ENCODE results near the gene ZNF609.
"Not testable (repeated sequence)": the region's sequence is repeated elsewhere in the genome, so short reads cannot be mapped to it uniquely, and the experiment has no call there.

The ZNF609 gene

GRCh38 chr15:64596701-64597476 lies 136.5 kb downstream of the ZNF609 start:
- no peak for TF ChIP-seq CTCF (IDR thresholded peaks at IDR 0.05; ENCODE audit: low read depth, low read length)
- peak; percentile 20 for DNase-seq (ENCODE audit: extremely low read depth, low read depth)

- DNase-seq (ENCODE audit: extremely low read depth, low read depth): no peak
- TF ChIP-seq CTCF (IDR thresholded peaks at IDR 0.05; ENCODE audit: low read depth, low read length): no peak
Measured at GRCh38 chr15:64597477-64597822, 137.1 kb downstream of the ZNF609 start.

GRCh38 chr15:64599226-64599625 lies 138.8 kb downstream of the ZNF609 start:
- no peak for TF ChIP-seq CTCF (IDR thresholded peaks at IDR 0.05; ENCODE audit: low read depth, low read length)
- no peak for DNase-seq (ENCODE audit: extremely low read depth, low read depth)

GRCh38 chr15:64599716-64600115 lies 139.3 kb downstream of the ZNF609 start:
- DNase-seq (ENCODE audit: extremely low read depth, low read depth): no peak
- no peak for TF ChIP-seq CTCF (IDR thresholded peaks at IDR 0.05; ENCODE audit: low read depth, low read length)

GRCh38 chr15:64600794-64601193 lies 140.4 kb downstream of the ZNF609 start:
- no peak for DNase-seq (ENCODE audit: extremely low read depth, low read depth)
- no peak for TF ChIP-seq CTCF (IDR thresholded peaks at IDR 0.05; ENCODE audit: low read depth, low read length)

- no peak for DNase-seq (ENCODE audit: extremely low read depth, low read depth)
- TF ChIP-seq CTCF (IDR thresholded peaks at IDR 0.05; ENCODE audit: low read depth, low read length): no peak
Measured at GRCh38 chr15:64604319-64604718, 143.9 kb downstream of the ZNF609 start.

- not testable (repeated sequence) for DNase-seq (ENCODE audit: extremely low read depth, low read depth)
Measured at GRCh38 chr15:64607416-64607815, 147.0 kb downstream of the ZNF609 start.
